GM21619 (cell line): ENCODE results near the gene C3orf52.

Experiments
- ATAC-seq: cut with Tn5 transposase; IDR thresholded peaks from one replicate; pipeline ENCODE4 v1.9.1; 2021; ENCODE audit not compliant: unreplicated experiment

C3orf52 gene

GRCh38 chr3:112085735-112086075, 484 bp upstream of the C3orf52 start:
- no peak for ATAC-seq

- no peak for ATAC-seq
Measured at GRCh38 chr3:112086875-112087524, 811 bp downstream of the C3orf52 start.

DNA sequence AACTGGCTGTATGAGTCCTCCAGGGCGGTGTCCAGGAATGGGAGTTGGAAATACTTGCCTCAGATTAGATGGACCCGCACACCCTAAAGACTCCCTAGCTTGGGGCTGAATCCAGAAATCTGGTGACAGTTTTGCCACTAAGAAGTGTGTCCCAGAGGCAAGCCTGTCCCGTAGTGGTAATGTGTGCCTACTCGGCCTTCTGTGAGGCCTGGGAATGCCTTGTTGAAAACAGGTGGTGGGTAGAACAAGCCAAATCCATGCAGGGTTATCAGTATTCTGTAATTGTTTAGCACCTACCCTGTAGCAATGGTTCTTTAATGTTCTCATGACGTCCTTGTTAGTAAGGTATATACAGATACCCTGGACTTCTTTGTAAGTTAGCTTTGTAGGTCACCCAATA, 1.6 kb downstream of the C3orf52 start:
- no peak for ATAC-seq

GRCh38 chr3:112088944-112089343, 2.8 kb downstream of the C3orf52 start:
- no peak for ATAC-seq

- ATAC-seq, result no peak
Measured at GRCh38 chr3:112089956-112090886, 4.0 kb downstream of the C3orf52 start.

DNA sequence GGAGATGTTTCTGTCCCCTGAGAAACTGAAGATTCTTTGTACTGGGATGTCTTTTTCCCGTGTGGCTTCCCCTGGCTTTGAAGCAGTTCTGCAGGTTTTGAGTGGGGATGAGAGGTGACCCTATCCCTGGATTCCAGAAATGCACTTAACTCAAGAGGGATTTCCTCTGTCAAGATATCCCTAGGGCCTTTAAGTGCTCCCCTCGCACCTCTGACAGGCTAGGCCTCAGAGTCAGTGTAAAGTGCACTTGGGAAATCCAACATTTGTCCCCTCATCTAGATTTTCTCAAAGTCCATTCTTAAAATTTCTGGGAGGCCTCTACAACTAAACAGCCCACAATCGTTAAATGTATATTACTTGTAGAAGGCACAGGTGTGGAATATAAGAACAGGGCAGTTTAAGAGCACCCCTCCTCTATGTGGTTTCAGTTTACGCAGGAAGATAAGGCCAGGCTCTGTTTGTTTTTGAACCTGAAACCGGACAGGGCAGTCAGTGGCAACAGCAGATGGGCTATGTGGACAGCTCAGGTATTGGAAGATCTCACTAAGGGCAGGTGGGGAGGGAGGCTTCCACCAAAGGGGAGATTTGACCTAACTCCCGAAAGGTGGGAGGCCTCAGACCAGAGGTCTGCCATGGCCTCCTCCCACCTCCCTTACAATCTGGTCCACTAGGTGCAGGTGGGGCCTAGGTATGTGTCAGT, 4.8 kb downstream of the C3orf52 start:
- no peak for ATAC-seq

DNA sequence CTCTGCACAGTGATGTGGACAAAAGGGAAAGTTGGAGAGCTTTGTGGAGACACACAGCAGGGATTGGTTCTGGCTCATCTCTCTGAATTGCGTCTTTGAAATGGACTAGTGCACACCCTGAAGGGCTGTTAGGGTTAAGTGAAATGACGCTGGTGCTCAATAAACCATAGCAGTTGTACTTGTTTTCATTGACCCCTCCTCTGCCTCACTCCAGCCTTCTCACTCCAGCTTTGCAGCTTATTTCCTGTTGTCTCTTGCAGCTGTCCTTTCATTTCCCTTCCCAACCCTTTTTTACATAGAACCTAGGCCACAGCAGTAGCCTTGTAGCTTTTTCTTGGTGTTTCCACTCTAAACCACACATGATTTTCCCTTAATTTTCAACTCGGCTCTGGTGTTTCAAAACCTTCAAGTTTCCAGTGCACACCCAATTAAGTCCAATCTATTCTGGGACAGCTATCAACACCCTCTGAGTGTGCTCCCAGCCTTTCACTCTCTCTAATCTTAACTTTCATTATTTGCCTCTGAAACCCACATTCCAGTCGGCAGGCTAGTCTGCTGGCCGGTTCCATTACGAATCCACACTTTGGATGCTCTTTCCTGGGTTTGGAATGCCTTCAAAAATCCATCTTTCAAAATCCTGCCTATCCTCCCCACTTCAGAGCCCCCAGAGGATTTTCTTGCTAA, 6.4 kb downstream of the C3orf52 start:
- peak; percentile 59 for ATAC-seq

DNA sequence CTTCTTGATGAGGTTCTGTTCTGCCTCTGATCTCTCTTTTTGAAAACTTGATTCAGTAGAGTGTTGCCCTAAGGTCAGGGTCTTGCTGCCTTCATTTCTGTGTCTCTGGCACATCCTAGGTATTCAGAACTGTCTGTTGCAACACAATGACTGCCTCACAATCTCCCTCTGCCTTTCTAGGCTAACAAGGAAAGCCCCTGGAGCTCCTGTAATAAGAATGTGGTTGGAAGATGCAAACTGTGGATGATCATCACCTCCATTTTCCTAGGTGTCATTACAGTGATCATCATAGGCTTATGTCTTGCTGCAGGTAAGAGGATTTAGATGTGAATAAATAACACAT, 7.0 kb downstream of the C3orf52 start:
- ATAC-seq, result no peak

- no peak for ATAC-seq
Measured at GRCh38 chr3:112095731-112096130, 9.5 kb downstream of the C3orf52 start.

- no peak for ATAC-seq
Measured at GRCh38 chr3:112096176-112096575, 10.0 kb downstream of the C3orf52 start.

DNA sequence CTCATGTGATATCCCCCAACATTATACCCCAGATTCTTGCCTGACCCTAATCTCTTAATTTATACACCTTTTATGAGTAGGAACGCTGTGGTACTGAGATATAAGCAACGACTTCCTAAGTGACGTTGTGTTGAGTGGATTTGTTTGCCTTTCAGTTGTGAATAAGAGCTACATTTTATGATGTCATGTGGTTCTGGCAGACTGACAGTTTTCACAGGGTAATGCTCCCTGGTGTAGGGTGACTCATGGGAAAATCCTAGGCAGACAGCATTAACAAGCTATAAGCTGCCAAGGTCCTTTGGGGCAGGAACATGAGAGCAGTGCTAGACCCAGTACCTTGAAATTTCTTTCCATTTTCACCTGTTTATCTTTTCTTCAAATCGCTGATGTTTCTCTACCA, 11.2 kb downstream of the C3orf52 start:
- peak; percentile 59 for ATAC-seq

GRCh38 chr3:112101916-112102315, 15.7 kb downstream of the C3orf52 start:
- ATAC-seq, result no peak

GRCh38 chr3:112104774-112105173, 18.6 kb downstream of the C3orf52 start:
- ATAC-seq, result no peak

GRCh38 chr3:112109322-112109721, 23.1 kb downstream of the C3orf52 start:
- no peak for ATAC-seq

DNA sequence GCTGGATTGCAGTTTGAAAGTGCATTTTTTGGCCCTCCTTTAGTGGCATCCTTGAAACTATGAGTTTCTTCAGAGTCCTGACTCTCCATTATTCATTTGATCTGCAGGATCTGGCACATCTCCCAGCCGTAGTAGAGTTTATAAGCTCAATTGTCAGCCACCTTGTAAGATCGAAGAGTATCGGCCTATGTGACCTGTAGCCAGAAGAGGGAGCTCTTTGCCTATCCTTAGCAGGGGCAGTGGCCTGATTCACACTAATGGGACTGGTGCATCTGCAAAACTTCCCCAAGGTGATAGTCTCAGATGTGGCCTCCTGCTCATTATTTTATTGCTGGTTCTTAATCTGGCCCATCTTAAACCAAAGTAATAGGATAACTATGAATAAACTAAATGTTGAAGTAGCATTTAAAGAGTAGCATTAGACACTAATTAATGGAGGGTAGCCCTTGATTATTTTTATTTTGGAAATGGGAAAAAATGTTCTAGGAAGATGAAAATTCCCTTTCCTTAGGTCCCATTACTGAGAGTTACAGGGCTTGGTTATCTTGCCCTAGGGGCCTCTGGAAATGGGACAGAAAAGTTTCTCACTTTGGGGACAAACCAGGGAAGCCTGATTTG, 25.7 kb downstream of the C3orf52 start:
- ATAC-seq, result peak; percentile 57

DNA sequence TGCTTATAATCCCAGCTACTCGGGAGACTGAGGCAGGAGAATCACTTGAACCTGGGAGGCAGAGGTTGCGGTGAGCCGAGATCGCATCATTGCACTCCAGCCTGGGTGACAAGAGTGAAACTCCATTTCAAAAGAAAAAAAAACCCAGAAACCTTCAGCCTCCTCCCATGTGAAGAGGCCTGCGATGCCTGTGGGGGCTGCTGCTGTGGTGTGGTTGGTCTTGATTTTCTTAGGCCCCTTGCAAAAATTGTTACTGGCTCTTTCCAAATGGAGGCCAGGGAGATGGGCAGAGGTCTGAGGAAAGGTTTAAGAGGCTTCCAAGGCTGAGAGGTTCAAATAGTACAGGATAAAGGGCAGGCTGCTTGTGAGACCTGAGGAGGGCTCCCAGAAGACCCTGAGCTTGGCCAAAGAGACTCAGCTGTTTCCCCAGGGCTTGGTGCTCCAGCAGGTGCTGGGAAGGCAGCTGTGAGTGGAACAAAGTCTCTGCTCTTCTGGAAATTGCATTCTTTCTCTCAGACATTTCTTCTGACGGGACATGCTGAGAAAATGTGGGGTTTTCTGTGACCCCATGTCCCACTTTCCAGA, 28.5 kb downstream of the C3orf52 start:
- ATAC-seq, result no peak

DNA sequence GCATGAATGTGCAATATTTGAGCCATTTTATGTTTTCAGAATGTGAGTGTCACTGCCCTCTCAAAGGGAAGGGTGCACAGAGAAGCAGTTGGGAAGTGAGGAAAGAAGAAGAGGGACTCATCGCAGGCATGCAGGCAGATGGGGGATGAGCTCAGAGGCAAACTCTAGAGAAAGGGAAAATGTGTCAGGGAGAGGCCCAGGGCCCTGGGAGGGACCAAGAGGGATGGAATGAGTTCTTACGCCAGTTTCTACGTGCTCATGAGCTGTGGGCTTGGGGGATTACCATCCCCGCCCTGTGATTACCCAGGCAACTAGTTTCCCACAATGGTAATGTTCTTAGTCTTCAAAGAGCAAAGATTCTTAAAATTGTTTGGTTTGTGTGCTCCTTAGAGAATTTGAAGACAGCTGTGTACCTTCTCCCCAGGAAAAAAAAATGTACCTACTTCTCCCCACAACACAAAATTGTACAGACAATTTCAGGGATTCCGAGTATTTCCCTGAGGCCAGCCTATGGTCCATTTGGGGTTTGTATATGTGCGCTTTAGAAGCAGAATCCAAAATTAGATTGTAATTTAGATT, 29.1 kb downstream of the C3orf52 start:
- ATAC-seq, result peak; percentile 37

DNA sequence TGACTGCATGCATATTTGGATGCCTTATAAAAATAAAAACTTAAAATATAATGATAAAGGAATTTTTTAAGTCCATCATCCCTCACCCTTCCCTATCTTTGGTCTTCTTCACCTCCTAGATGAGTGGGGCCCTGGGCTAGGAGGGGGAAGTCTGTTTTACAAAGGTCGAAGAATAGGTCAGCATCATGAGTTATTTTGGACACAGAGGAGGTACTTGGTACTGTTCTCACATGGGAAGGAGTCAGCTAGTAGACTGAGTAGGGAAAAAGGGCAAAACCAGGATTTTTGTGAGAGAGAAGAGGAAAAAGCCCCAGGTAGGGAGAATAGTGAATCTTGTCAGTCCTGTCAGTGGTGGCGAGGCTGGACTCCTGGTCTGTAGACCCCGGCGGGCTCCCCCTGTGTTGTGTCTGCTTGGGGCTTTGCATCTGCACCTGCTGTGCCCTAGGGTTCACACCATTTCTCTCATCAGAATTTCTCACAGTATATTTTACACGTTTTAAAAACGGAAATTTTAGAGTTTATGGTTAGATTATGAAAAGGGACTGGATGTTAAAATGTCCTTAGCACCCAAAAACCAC, 29.7 kb downstream of the C3orf52 start:
- no peak for ATAC-seq

DNA sequence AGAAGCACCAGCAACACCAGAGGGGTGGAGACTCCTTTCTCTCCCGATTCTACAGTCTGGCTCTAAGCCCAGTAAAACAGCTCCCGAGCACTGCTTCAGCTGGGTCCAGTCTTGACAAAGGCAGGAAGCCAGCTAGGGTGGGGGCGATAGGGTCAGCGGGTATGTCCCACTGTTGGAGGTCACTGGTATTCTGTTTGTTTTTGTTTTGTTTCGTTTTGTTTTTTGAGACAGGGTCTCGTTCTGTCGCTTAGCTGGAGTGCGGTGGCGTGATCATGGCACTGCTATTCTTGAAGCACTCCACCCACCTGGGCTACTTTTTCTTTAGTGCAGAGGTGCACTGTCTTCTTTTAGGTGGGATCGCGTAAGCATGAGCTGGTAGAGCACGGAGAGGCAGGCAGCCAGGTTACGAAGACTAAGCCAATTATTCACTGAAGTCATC, 30.6 kb downstream of the C3orf52 start:
- no peak for ATAC-seq

GRCh38 chr3:112117415-112117814, 31.2 kb downstream of the C3orf52 start:
- no peak for ATAC-seq
